ENCODE data around the gene SLC7A9.

The SLC7A9 gene

GRCh38 chr19:32910094-32910493, 40.5 kb upstream of the SLC7A9 start:
- no peak overlapping the region for H3K4me3 ChIP-seq (ENCODE audit: low read depth, low read length)
- TF ChIP-seq CTCF (IDR thresholded peaks at IDR 0.05; ENCODE audit: low read depth, low read length): no peak

GRCh38 chr19:32909257-32909656, 39.7 kb upstream of the SLC7A9 start:
- TF ChIP-seq CTCF (IDR thresholded peaks at IDR 0.05; ENCODE audit: low read depth, low read length): no peak
- no peak overlapping the region for H3K4me3 ChIP-seq (ENCODE audit: low read depth, low read length)

- no peak for TF ChIP-seq CTCF (IDR thresholded peaks at IDR 0.05; ENCODE audit: low read depth, low read length)
- H3K4me3 ChIP-seq (ENCODE audit: low read depth, low read length): no peak overlapping the region
Observed at GRCh38 chr19:32908641-32909190, 39.1 kb upstream of the SLC7A9 start.

GRCh38 chr19:32902448-32902847, 32.9 kb upstream of the SLC7A9 start:
- no peak overlapping the region for H3K4me3 ChIP-seq (ENCODE audit: low read depth, low read length)
- no peak for TF ChIP-seq CTCF (IDR thresholded peaks at IDR 0.05; ENCODE audit: low read depth, low read length)

GRCh38 chr19:32901504-32902161, 32.1 kb upstream of the SLC7A9 start:
- no peak for TF ChIP-seq CTCF (IDR thresholded peaks at IDR 0.05; ENCODE audit: low read depth, low read length)
- no peak overlapping the region for H3K4me3 ChIP-seq (ENCODE audit: low read depth, low read length)

GRCh38 chr19:32896516-32897214, 27.1 kb upstream of the SLC7A9 start:
- TF ChIP-seq CTCF (IDR thresholded peaks at IDR 0.05; ENCODE audit: low read depth, low read length): no peak
- no peak overlapping the region for H3K4me3 ChIP-seq (ENCODE audit: low read depth, low read length)

- TF ChIP-seq CTCF (IDR thresholded peaks at IDR 0.05; ENCODE audit: low read depth, low read length): no peak
- no peak overlapping the region for H3K4me3 ChIP-seq (ENCODE audit: low read depth, low read length)
Observed at GRCh38 chr19:32895384-32895783, 25.8 kb upstream of the SLC7A9 start.
